ENCODE data around the gene GRM7. TPM values are rescaled to one million over a fixed set of nuclear protein-coding genes. Genes with fewer than 3 reads are reported as not detected.

The GRM7 gene
- total RNA-seq, 1 experiment from 2014 or later, result 0.28 TPM

DNA sequence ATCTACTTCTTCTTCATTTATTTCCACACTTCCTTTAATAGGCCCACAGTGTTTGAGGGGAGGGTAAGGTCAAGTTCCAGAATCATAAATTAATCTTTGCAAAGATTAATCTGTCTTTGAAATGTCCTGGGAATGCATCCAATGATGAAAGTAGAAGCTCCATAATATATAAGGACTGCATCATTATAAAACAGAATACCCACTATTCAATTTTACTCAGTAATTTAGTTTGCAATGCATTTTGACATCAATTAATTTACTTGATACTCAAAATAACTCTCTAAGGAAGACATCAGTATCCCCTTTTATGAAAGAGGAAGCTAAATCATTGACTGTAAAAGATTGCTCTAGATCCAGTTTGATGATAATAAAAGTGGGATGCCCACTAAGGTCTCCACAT is 777.2 kb downstream of the GRM7 start:
- Histone ChIP-seq H3K23me2 (ENCODE audit: insufficient read length, low read depth, low read length, poor library complexity, severe bottlenecking) (no peaks in the 10 kb centered on the region), H3K14ac (ENCODE audit: insufficient read depth, low read length) (no peak overlapping the region), H2BK20ac (ENCODE audit: low read depth, low read length, poor library complexity, severe bottlenecking) (no peak overlapping the region), H3K4ac (ENCODE audit: low read depth, low read length) (no peak overlapping the region), H3K79me2 (ENCODE audit: insufficient read depth, low read length) (no peaks in the 10 kb centered on the region), H2BK5ac (ENCODE audit: insufficient read length, low read length) (no peak overlapping the region), H3K4me1 (ENCODE audit: insufficient read depth, low read length) (no peaks in the 10 kb centered on the region), H4K91ac (ENCODE audit: insufficient read length, low read depth, low read length) (no peak overlapping the region), H4K5ac (ENCODE audit: insufficient read length, low read depth, low read length) (no peak overlapping the region), H2BK12ac (ENCODE audit: insufficient read length, low read depth, low read length) (no peak overlapping the region), H3K23ac (ENCODE audit: insufficient read length, low read depth, low read length) (no peak overlapping the region), H3K79me1 (ENCODE audit: insufficient read depth, low read depth, low read length, poor library complexity, severe bottlenecking) (no peaks in the 10 kb centered on the region), H3K18ac (ENCODE audit: insufficient read length, low read depth, low read length) (no peak overlapping the region), H2BK120ac (ENCODE audit: low read depth, low read length, poor library complexity, severe bottlenecking) (no peak overlapping the region), H3K4me2 (ENCODE audit: insufficient read depth, insufficient read length, low read length) (no peak overlapping the region), H3K9ac (ENCODE audit: extremely low read depth, insufficient read length, low read length) (no peak overlapping the region), H3K27ac (ENCODE audit: insufficient read length, low read depth, low read length) (no peak overlapping the region), H3K27me3 (ENCODE audit: insufficient read depth, low read length) (no peaks in the 10 kb centered on the region), H2AFZ (ENCODE audit: low read length) (no peak overlapping the region), H2BK15ac (ENCODE audit: low read depth, low read length) (no peak overlapping the region), H4K20me1 (ENCODE audit: control insufficient read depth, insufficient read depth, insufficient read length) (no peaks in the 10 kb centered on the region), H3K9me3 (ENCODE audit: control insufficient read depth, low read depth, low read length) (no peaks in the 10 kb centered on the region), H3K56ac (ENCODE audit: insufficient read length, low read depth, low read length) (no peak overlapping the region), H4K8ac (replicated peaks; ENCODE audit: insufficient read length, low read depth, low read length) (no peak overlapping the region), H2AK5ac (ENCODE audit: insufficient read length, low read length) (no peak overlapping the region), H3T11ph (ENCODE audit: low read length) (no peak overlapping the region)
- Mint-ChIP-seq H3K36me3 (ENCODE audit: insufficient read depth in 1 of 3, low read depth in 3 of 3) (no peaks in the 10 kb centered on the region), H3K27me3 (ENCODE audit: low read depth) (no peaks in the 10 kb centered on the region), H3K27ac (no peak overlapping the region), H3K9me3 (no peaks in the 10 kb centered on the region), H3K4me3 (no peak overlapping the region), H3K4me1 (peaks cover 0 to 4% of the 10 kb centered on the region in 2 experiments; a peak in 2 of 4 replicates)
- no peak for DNase-seq
- TF ChIP-seq, protein P1, sequence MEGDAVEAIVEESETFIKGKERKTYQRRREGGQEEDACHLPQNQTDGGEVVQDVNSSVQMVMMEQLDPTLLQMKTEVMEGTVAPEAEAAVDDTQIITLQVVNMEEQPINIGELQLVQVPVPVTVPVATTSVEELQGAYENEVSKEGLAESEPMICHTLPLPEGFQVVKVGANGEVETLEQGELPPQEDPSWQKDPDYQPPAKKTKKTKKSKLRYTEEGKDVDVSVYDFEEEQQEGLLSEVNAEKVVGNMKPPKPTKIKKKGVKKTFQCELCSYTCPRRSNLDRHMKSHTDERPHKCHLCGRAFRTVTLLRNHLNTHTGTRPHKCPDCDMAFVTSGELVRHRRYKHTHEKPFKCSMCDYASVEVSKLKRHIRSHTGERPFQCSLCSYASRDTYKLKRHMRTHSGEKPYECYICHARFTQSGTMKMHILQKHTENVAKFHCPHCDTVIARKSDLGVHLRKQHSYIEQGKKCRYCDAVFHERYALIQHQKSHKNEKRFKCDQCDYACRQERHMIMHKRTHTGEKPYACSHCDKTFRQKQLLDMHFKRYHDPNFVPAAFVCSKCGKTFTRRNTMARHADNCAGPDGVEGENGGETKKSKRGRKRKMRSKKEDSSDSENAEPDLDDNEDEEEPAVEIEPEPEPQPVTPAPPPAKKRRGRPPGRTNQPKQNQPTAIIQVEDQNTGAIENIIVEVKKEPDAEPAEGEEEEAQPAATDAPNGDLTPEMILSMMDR (conservative IDR thresholded peaks at IDR 0.05), result no peak
